Naive thymus-derived CD8-positive, alpha-beta T cell (primary cell): ENCODE measurements around the gene UBXN11. TPM values are rescaled to one million over a fixed set of nuclear protein-coding genes. Genes with fewer than 3 reads are reported as not detected.
A peak's percentile ranks its signal among the peaks of the same experiment; 100 is the strongest.
"Not testable (repeated sequence)": the region's sequence is repeated elsewhere in the genome, so short reads cannot be mapped to it uniquely, and the experiment has no call there.

Experiments used
- ATAC-seq, 2 donors: fragments of 150-1000 bp; cut with Tn5 transposase in 1 of 2; sonication (Bioruptor Pico), chemical (Tn5 transposase) in 1 of 2; 1 replicate in 1 of 2; 2 replicates in 1 of 2; pipeline ENCODE4 v1.10.0; 2021; ENCODE audit warnings: mild to moderate bottlenecking in 2 of 2, moderate library complexity in 2 of 2
- POLR2A ChIA-PET: fragments of 350-600 bp; sonication (Branson Sonifier 250); formaldehyde crosslinking; loops from one replicate; lab custom pipeline; 2021; ENCODE audit warnings: antibody characterized with exemption; lab: Charles Lee
- DNase-seq, 10 donors: peaks; one replicate each; pipeline versions ENCODE4 v3.0.0 to v3.0.0-alpha.2; 2020 to 2022
- H3K27ac Mint-ChIP-seq, 10 donors: one replicate each; pipeline ENCODE4 v1.8.0; 2020 to 2022; ENCODE audit warnings: mild to moderate bottlenecking in 10 of 10, mixed read lengths in 10 of 10, moderate library complexity in 4 of 10, inconsistent platforms in 1 of 10
- H3K27me3 Mint-ChIP-seq, 5 donors: one replicate each; pipeline ENCODE4 v1.8.0; 2021 to 2022; ENCODE audit warnings: mixed read lengths in 5 of 5
- H3K36me3 Mint-ChIP-seq, 3 donors: one replicate each; pipeline ENCODE4 v1.8.0; 2020 to 2022; ENCODE audit warnings: mixed read lengths in 3 of 3, mild to moderate bottlenecking in 2 of 3, inconsistent platforms in 1 of 3
- H3K4me1 Mint-ChIP-seq, 4 donors: one replicate each; pipeline ENCODE4 v1.8.0; 2021 to 2022; ENCODE audit warnings: mixed read lengths in 4 of 4
- H3K4me3 Mint-ChIP-seq, 10 donors: one replicate each; pipeline ENCODE4 v1.8.0; 2020 to 2022; ENCODE audit warnings: mild to moderate bottlenecking in 10 of 10, mixed read lengths in 10 of 10, moderate library complexity in 6 of 10, inconsistent platforms in 1 of 10
- H3K9me3 Mint-ChIP-seq, 9 donors: one replicate each; pipeline ENCODE4 v1.8.0; 2020 to 2022; ENCODE audit warnings: mixed read lengths in 9 of 9, mild to moderate bottlenecking in 3 of 9, inconsistent platforms in 1 of 9, moderate library complexity in 1 of 9
- polyA plus RNA-seq, 3 donors: library from polyadenylated mRNA; unstranded; fragments of 300-500 nt; fragmentation: Illumina TruSeq; gene quantifications; one replicate each; pipeline ENCODE4 v1.2.3, GENCODE V29; 2021
- total RNA-seq, 8 experiments: library from RNA in 2 of 8; stranded (reverse) in 2 of 8; gene quantifications; one replicate each; pipeline ENCODE4 v1.2.3 and lab custom pipeline; 2021 to 2026

The UBXN11 gene
- total and polyA plus RNA-seq, 5 experiments from 2014 or later: 9.1 to 129 (median 14.7) TPM

DNA sequence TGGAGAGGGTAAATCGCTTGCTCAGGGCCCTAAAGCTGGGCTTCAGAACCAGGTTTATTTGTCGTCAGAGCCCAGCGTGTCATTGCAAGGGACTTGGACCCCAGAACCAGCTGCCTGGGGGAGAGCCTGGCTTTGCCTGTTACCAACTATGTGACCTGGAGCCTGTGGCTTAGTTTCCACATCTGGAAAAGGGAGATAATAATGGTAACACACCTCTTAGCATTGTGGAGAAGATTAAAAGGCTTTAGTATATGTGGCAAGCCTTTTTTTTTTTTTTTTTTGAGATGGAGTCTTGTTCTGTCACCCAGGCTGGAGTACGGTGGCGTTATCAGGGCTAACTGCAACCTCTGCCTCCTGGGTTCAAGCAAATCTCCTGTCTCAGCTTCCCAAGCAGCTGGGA, 23.8 kb upstream of the UBXN11 start:
- H3K4me3 Mint-ChIP-seq: no peak overlapping the region
- H3K4me1 Mint-ChIP-seq: peaks cover 0 to 6% (median 3%) of the 10 kb centered on the region in 4 donors
- H3K36me3 Mint-ChIP-seq: no peaks in the 10 kb centered on the region
- H3K9me3 Mint-ChIP-seq: no peaks in the 10 kb centered on the region
- H3K27me3 Mint-ChIP-seq: no peaks in the 10 kb centered on the region
- no peak overlapping the region for H3K27ac Mint-ChIP-seq
- no peak for DNase-seq
- POLR2A ChIA-PET: interaction anchor here (0.6 to 28.3 kb wide), 4 partner anchors 9 to 60 kb away, joined by 3 to 2161 read pairs (median 11); partner anchors contain the start of gene SH3BGRL3
- no peak for ATAC-seq

GRCh38 chr1:26329380-26329779, 22.9 kb upstream of the UBXN11 start:
- not testable (repeated sequence) for H3K27ac Mint-ChIP-seq, ATAC-seq, H3K27me3 Mint-ChIP-seq, H3K4me3 Mint-ChIP-seq, H3K9me3 Mint-ChIP-seq, H3K4me1 Mint-ChIP-seq, DNase-seq, H3K36me3 Mint-ChIP-seq
- POLR2A ChIA-PET: interaction anchor here (1.1 to 28.3 kb wide), 4 partner anchors 11 to 49 kb away, joined by 4 to 2161 read pairs (median 10); partner anchors contain the start of genes CD52 and SH3BGRL3

- H3K36me3 Mint-ChIP-seq: peaks cover 0 to 8% (median 0%) of the 10 kb centered on the region in 3 donors
- DNase-seq (no peak), ATAC-seq (no peak)
- POLR2A ChIA-PET: interaction anchor here (1.0 to 28.3 kb wide), 7 partner anchors 10 to 190 kb away, joined by 3 to 2161 read pairs (median 5); partner anchors contain the start of genes CD52 and SH3BGRL3
- peaks cover 2 to 10% (median 10%) of the 10 kb centered on the region in 4 donors for H3K4me1 Mint-ChIP-seq
- no peaks in the 10 kb centered on the region for H3K27me3 Mint-ChIP-seq
- H3K27ac Mint-ChIP-seq: peak overlapping the region in 1 of 10 donors; percentile 12
- no peak overlapping the region for H3K4me3 Mint-ChIP-seq
- no peaks in the 10 kb centered on the region for H3K9me3 Mint-ChIP-seq
Measured at GRCh38 chr1:26328597-26328996, 22.2 kb upstream of the UBXN11 start.

GRCh38 chr1:26327956-26328362, 21.5 kb upstream of the UBXN11 start:
- DNase-seq (no peak), ATAC-seq (no peak)
- H3K36me3 Mint-ChIP-seq: peaks cover 0 to 14% (median 0%) of the 10 kb centered on the region in 3 donors
- no peaks in the 10 kb centered on the region for H3K27me3 Mint-ChIP-seq
- H3K27ac Mint-ChIP-seq: no peak overlapping the region
- POLR2A ChIA-PET: interaction anchor here (0.8 to 28.3 kb wide), 9 partner anchors 10 to 189 kb away, joined by 3 to 2161 read pairs (median 4); partner anchors contain the start of genes CD52 and SH3BGRL3
- no peaks in the 10 kb centered on the region for H3K9me3 Mint-ChIP-seq
- no peak overlapping the region for H3K4me3 Mint-ChIP-seq
- H3K4me1 Mint-ChIP-seq: peaks cover 3 to 17% (median 16%) of the 10 kb centered on the region in 4 donors

GRCh38 chr1:26324550-26324949, 18.1 kb upstream of the UBXN11 start:
- no peak for DNase-seq
- Mint-ChIP-seq H3K4me1 (peaks cover 20 to 50% (median 45%) of the 10 kb centered on the region in 4 donors), H3K27ac (peak overlapping the region in 9 of 10 donors; percentile 33 to 91 (median 60)), H3K27me3 (no peaks in the 10 kb centered on the region), H3K4me3 (no peak overlapping the region), H3K9me3 (no peaks in the 10 kb centered on the region), H3K36me3 (peaks cover 8 to 43% (median 10%) of the 10 kb centered on the region in 3 donors)
- ATAC-seq: no peak
- POLR2A ChIA-PET: interaction anchor here (28.3 kb wide), 1 partner anchor 36 kb away, joined by 2161 read pairs; the partner anchor contains the start of gene SH3BGRL3

DNA sequence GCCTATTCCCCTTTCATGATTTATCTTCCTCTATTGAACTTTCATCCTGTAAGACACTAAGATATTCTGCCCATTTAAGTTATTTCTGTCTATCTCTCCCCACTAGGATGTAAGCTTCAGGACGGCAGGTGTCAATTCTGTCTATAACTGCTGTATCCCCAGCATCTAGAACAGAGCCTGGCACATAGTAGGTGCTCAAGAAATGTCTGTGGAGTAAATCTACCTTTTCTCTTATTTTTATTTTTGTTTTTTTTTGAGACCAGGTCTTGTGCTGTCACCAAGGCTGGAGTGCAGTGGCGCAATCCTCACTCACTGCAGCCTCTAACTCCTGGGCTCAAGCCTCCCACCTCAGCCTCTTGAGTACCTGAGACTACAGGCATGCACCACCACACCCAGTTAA, 16.9 kb upstream of the UBXN11 start:
- no peak for DNase-seq
- Mint-ChIP-seq H3K27ac (peak overlapping the region in 9 of 10 donors; percentile 60 to 91 (median 81)), H3K36me3 (peaks cover 8 to 54% (median 16%) of the 10 kb centered on the region in 3 donors), H3K27me3 (no peaks in the 10 kb centered on the region), H3K4me3 (peak overlapping the region in 3 of 10 donors; percentile 6 to 79 (median 59)), H3K4me1 (peaks cover 22 to 54% (median 49%) of the 10 kb centered on the region in 4 donors), H3K9me3 (no peaks in the 10 kb centered on the region)
- ATAC-seq: no peak
- POLR2A ChIA-PET: interaction anchor here (1.1 to 28.3 kb wide), 6 partner anchors 15 to 89 kb away, joined by 5 to 2161 read pairs (median 18); partner anchors contain the start of genes CEP85, SH3BGRL3 and UBXN11

GRCh38 chr1:26322042-26322331, 15.6 kb upstream of the UBXN11 start:
- ATAC-seq (no peak), DNase-seq (no peak)
- peaks cover 28 to 65% (median 59%) of the 10 kb centered on the region in 4 donors for H3K4me1 Mint-ChIP-seq
- peak overlapping the region in 5 of 10 donors; percentile 19 to 98 (median 38) for H3K4me3 Mint-ChIP-seq
- peak overlapping the region in 7 of 10 donors; percentile 24 to 98 (median 90) for H3K27ac Mint-ChIP-seq
- H3K36me3 Mint-ChIP-seq: peaks cover 8 to 59% (median 16%) of the 10 kb centered on the region in 3 donors
- POLR2A ChIA-PET: interaction anchor here (0.6 to 28.3 kb wide), 19 partner anchors 9 to 95 kb away, joined by 3 to 2161 read pairs (median 6); partner anchors contain the start of genes CEP85, SH3BGRL3 and UBXN11
- H3K27me3 Mint-ChIP-seq: no peaks in the 10 kb centered on the region
- no peaks in the 10 kb centered on the region for H3K9me3 Mint-ChIP-seq

DNA sequence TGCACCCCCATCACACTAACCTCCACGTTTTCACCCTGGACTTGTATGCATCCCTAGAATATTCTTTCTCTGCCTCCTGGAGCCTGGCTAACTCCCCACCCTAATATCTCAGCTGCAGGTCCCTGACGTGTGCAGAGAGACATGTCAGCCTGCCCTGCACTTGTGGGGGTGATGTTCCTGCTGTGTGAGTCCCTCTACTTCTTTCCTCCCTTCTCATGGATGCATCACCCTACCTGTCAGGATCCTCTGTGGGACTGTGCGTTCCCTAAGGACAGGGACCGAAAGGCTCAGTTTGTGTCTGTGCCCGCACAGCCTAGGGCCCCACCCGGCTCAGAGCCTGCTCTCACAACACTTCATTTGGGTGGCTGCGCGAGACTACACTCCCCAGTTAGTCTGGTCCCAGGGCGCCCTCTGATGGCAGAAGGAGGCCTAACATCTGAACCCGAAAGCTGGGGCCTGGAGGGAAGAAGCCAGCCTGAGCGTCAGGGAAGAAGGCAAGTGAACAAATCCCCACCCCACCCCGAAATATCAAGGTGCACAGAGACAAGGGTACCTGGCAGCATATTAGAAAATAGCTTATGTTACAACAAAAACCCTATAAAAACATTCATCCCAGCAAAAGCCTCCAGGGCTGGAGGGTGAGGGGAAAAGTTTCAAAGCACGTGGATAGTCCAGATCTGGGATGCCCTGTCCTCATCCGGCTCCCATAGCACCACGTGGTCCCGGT, 15.0 kb upstream of the UBXN11 start:
- peak overlapping the region; percentile 79 to 100 (median 94) for H3K4me3 Mint-ChIP-seq
- ATAC-seq (peak; percentile 66 to 81), DNase-seq (peak; percentile 86 to 98 (median 92))
- H3K36me3 Mint-ChIP-seq: peaks cover 8 to 59% (median 16%) of the 10 kb centered on the region in 3 donors
- POLR2A ChIA-PET: interaction anchor here (0.6 to 28.3 kb wide), 21 partner anchors 9 to 153 kb away, joined by 3 to 2161 read pairs (median 6); partner anchors contain the start of genes C1orf232, CEP85, SH3BGRL3 and UBXN11
- H3K9me3 Mint-ChIP-seq: no peaks in the 10 kb centered on the region
- peak overlapping the region; percentile 87 to 99 (median 94) for H3K27ac Mint-ChIP-seq
- peaks cover 28 to 70% (median 64%) of the 10 kb centered on the region in 4 donors for H3K4me1 Mint-ChIP-seq
- H3K27me3 Mint-ChIP-seq: no peaks in the 10 kb centered on the region

GRCh38 chr1:26320896-26321295, 14.5 kb upstream of the UBXN11 start:
- Mint-ChIP-seq H3K27ac (peak overlapping the region; percentile 88 to 99 (median 96)), H3K36me3 (peaks cover 8 to 59% (median 16%) of the 10 kb centered on the region in 3 donors), H3K9me3 (no peaks in the 10 kb centered on the region), H3K4me3 (peak overlapping the region; percentile 79 to 100 (median 96)), H3K27me3 (no peaks in the 10 kb centered on the region), H3K4me1 (peaks cover 31 to 76% (median 70%) of the 10 kb centered on the region in 4 donors)
- ATAC-seq (peak; percentile 0 to 1), DNase-seq (no peak)
- POLR2A ChIA-PET: interaction anchor here (0.7 to 28.3 kb wide), 18 partner anchors 10 to 153 kb away, joined by 3 to 2161 read pairs (median 6); partner anchors contain the start of genes C1orf232, CEP85, SH3BGRL3 and UBXN11

GRCh38 chr1:26318338-26319064, 12.1 kb upstream of the UBXN11 start:
- Mint-ChIP-seq H3K9me3 (no peaks in the 10 kb centered on the region), H3K4me3 (peak overlapping the region; percentile 79 to 100 (median 96)), H3K27me3 (no peaks in the 10 kb centered on the region), H3K4me1 (peaks cover 38 to 89% (median 79%) of the 10 kb centered on the region in 4 donors), H3K27ac (peak overlapping the region; percentile 78 to 97 (median 91)), H3K36me3 (peaks cover 8 to 51% (median 16%) of the 10 kb centered on the region in 3 donors)
- POLR2A ChIA-PET: interaction anchor here (0.7 to 28.3 kb wide), 16 partner anchors 9 to 276 kb away, joined by 3 to 2161 read pairs (median 6); partner anchors contain the start of genes C1orf232, CEP85, DHDDS and PDIK1L
- ATAC-seq (no peak), DNase-seq (no peak)

- no peaks in the 10 kb centered on the region for H3K27me3 Mint-ChIP-seq
- peaks cover 8 to 43% (median 16%) of the 10 kb centered on the region in 3 donors for H3K36me3 Mint-ChIP-seq
- DNase-seq (peak; percentile 45 to 93 (median 72)), ATAC-seq (peak; percentile 81 to 85)
- peak within 1 kb of the TSS; percentile 79 to 100 (median 96) for H3K4me3 Mint-ChIP-seq
- peaks cover 41 to 89% (median 75%) of the 10 kb centered on the region in 4 donors for H3K4me1 Mint-ChIP-seq
- POLR2A ChIA-PET: interaction anchor here (0.7 to 28.3 kb wide), 14 partner anchors 10 to 206 kb away, joined by 3 to 2161 read pairs (median 6); partner anchors contain the start of genes C1orf232, CEP85, DHDDS and PDIK1L
- H3K9me3 Mint-ChIP-seq: no peaks in the 10 kb centered on the region
- peak within 1 kb of the TSS; percentile 78 to 97 (median 91) for H3K27ac Mint-ChIP-seq
Measured at GRCh38 chr1:26317612-26318337, 11.3 kb upstream of the UBXN11 start, which contains the start of gene CD52. Gene CD52, plus strand, starts transcription at chr1:26317958. Its CDS starts 60 bp downstream, at chr1:26318018.
